ENCODE data around the gene TICAM1. TPM values are rescaled to one million over a fixed set of nuclear protein-coding genes. Genes with fewer than 3 reads are reported as not detected.
"Not testable (repeated sequence)": the region's sequence is repeated elsewhere in the genome, so short reads cannot be mapped to it uniquely, and the experiment has no call there.

Gene TICAM1
- polyA plus RNA-seq, 1 donor, result 16.1 TPM

GRCh38 chr19:4847190-4847973 is 15.9 kb upstream of the TICAM1 start:
- no peaks in the 10 kb centered on the region for H3K27me3 ChIP-seq (ENCODE audit: control insufficient read depth, insufficient read depth, low read length)
- peaks cover 15% of the 10 kb centered on the region for H3K4me1 ChIP-seq (ENCODE audit: control insufficient read depth, insufficient read depth, low read length)
- no peak overlapping the region for H3K27ac ChIP-seq (ENCODE audit: low read length)
- H3K9me3 ChIP-seq (ENCODE audit: control insufficient read depth, low read depth, low read length), result no peaks in the 10 kb centered on the region
- no CpG with 5 or more reads among the region's 23 CpGs for WGBS (ENCODE audit: insufficient coverage, low lambda C conversion rate)
- H3K4me3 ChIP-seq (ENCODE audit: low read length), result no peak overlapping the region
- DNase-seq, result no peak
- peaks cover 71% of the 10 kb centered on the region for H3K36me3 ChIP-seq (ENCODE audit: control insufficient read depth, insufficient read depth, low read length)

GRCh38 chr19:4845975-4846374 is 14.5 kb upstream of the TICAM1 start:
- H3K27ac ChIP-seq (ENCODE audit: low read length); H3K9me3 ChIP-seq (ENCODE audit: control insufficient read depth, low read depth, low read length); H3K27me3 ChIP-seq (ENCODE audit: control insufficient read depth, insufficient read depth, low read length); H3K4me3 ChIP-seq (ENCODE audit: low read length); DNase-seq: not testable (repeated sequence)
- Histone ChIP-seq H3K36me3 (ENCODE audit: control insufficient read depth, insufficient read depth, low read length) (peaks cover 67% of the 10 kb centered on the region), H3K4me1 (ENCODE audit: control insufficient read depth, insufficient read depth, low read length) (peaks cover 16% of the 10 kb centered on the region)
- WGBS (ENCODE audit: insufficient coverage, low lambda C conversion rate), result no CpG with 5 or more reads among the region's 9 CpGs

DNA sequence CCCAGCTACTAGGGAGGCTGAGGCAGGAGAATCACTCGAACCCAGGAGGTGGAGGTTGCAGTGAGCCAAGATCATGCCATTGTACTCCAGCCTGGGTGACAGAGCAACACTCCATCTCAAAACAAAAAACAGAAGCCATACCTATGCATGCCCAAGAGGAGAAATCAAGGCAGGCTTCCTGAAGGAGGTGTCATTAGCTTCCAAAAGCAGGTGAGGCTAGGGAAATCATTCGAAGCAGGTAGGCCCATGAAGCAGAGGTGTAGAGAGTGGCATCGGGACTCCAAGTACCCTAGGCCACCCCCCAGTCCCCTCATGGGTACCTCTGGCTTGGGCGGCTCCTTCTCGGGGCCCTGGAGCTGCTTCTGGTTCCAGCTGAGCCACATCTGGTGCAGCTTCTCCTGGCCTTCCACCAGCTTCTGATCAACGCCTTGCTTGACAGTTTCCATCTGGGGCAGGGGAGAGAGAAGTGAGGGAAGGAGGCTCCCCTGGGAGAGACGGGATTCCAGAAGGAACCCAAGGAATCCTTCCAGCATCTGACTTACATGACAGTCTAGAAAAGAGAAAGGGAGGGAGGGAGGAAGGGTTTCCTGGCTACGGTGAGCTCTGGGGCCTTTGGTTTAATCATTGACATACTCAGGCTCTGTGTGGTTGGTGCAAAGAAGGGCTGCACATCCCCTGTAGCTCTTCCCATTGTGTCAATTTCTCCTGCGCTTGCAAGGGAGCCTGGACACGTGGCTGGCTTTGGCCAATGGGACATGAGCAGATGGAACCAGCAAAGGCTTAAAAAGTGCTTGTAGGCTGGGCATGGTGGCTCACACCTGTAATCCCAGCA is 13.1 kb upstream of the TICAM1 start:
- DNase-seq, result peak in 1 of 2 donors; percentile 69
- Histone ChIP-seq H3K27ac (ENCODE audit: low read length) (peak overlapping the region; percentile 17), H3K27me3 (ENCODE audit: control insufficient read depth, insufficient read depth, low read length) (no peaks in the 10 kb centered on the region), H3K4me1 (ENCODE audit: control insufficient read depth, insufficient read depth, low read length) (peaks cover 16% of the 10 kb centered on the region), H3K4me3 (ENCODE audit: low read length) (no peak overlapping the region), H3K36me3 (ENCODE audit: control insufficient read depth, insufficient read depth, low read length) (peaks cover 66% of the 10 kb centered on the region), H3K9me3 (ENCODE audit: control insufficient read depth, low read depth, low read length) (no peaks in the 10 kb centered on the region)
- WGBS (ENCODE audit: insufficient coverage, low lambda C conversion rate), result no CpG with 5 or more reads among the region's 10 CpGs

DNA sequence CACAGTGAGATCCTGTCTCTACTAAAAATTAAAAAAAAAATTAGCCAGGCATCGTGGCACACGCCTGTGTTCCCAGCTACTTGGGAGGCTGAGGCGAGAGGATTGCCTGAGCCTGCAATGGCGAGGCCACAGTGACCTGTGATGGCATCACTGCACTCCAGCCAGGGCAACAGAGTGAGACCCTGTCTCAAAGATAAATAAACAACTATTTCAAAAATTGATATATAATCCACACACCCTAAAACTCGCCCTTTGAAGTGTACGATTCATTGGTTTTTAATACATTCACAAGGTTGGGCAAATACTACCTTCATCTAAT is 12.1 kb upstream of the TICAM1 start:
- Histone ChIP-seq H3K4me1 (ENCODE audit: control insufficient read depth, insufficient read depth, low read length) (peaks cover 16% of the 10 kb centered on the region), H3K4me3 (ENCODE audit: low read length) (no peak overlapping the region), H3K9me3 (ENCODE audit: control insufficient read depth, low read depth, low read length) (no peaks in the 10 kb centered on the region), H3K27ac (ENCODE audit: low read length) (peak overlapping the region; percentile 8), H3K36me3 (ENCODE audit: control insufficient read depth, insufficient read depth, low read length) (peaks cover 66% of the 10 kb centered on the region), H3K27me3 (ENCODE audit: control insufficient read depth, insufficient read depth, low read length) (no peaks in the 10 kb centered on the region)
- 100% methylated on average over 2 of the region's 6 CpGs for WGBS (ENCODE audit: insufficient coverage, low lambda C conversion rate)
- no peak for DNase-seq

DNA sequence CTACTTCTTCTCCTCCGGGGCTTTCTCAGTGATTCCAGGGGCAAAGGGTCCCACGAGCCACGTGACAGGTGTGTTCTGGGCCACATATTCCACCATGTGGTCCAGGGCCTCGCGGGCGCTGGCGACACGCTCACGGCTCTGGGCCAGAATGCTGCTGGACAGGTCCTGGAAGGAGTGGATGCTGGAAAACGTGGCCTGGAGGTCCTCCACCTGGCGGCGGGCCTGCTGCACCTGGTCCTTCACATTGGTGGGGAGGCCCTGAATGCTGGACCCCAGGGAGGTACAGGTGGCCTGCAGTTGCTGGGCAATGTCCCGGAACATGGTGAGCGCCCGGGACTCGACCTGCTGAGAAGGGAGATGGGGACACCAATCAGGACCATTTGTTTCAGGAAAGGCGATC is 7.7 kb upstream of the TICAM1 start:
- Histone ChIP-seq H3K4me3 (ENCODE audit: low read length) (no peak overlapping the region), H3K9me3 (ENCODE audit: control insufficient read depth, low read depth, low read length) (no peaks in the 10 kb centered on the region), H3K36me3 (ENCODE audit: control insufficient read depth, insufficient read depth, low read length) (peaks cover 38% of the 10 kb centered on the region), H3K27ac (ENCODE audit: low read length) (no peak overlapping the region), H3K4me1 (ENCODE audit: control insufficient read depth, insufficient read depth, low read length) (peaks cover 8% of the 10 kb centered on the region), H3K27me3 (ENCODE audit: control insufficient read depth, insufficient read depth, low read length) (no peaks in the 10 kb centered on the region)
- DNase-seq, result no peak
- WGBS (ENCODE audit: insufficient coverage, low lambda C conversion rate), result no CpG with 5 or more reads among the region's 17 CpGs

- no peaks in the 10 kb centered on the region for H3K27me3 ChIP-seq (ENCODE audit: control insufficient read depth, insufficient read depth, low read length)
- no CpG with 5 or more reads among the region's 5 CpGs for WGBS (ENCODE audit: insufficient coverage, low lambda C conversion rate)
- DNase-seq, result peak; percentile 54 to 84
- peaks cover 16% of the 10 kb centered on the region for H3K4me1 ChIP-seq (ENCODE audit: control insufficient read depth, insufficient read depth, low read length)
- H3K27ac ChIP-seq (ENCODE audit: low read length), result peak overlapping the region; percentile 97
- no peak overlapping the region for H3K4me3 ChIP-seq (ENCODE audit: low read length)
- H3K9me3 ChIP-seq (ENCODE audit: control insufficient read depth, low read depth, low read length), result no peaks in the 10 kb centered on the region
- peaks cover 4% of the 10 kb centered on the region for H3K36me3 ChIP-seq (ENCODE audit: control insufficient read depth, insufficient read depth, low read length)
Observed at GRCh38 chr19:4832776-4833175, 1.3 kb upstream of the TICAM1 start.

DNA sequence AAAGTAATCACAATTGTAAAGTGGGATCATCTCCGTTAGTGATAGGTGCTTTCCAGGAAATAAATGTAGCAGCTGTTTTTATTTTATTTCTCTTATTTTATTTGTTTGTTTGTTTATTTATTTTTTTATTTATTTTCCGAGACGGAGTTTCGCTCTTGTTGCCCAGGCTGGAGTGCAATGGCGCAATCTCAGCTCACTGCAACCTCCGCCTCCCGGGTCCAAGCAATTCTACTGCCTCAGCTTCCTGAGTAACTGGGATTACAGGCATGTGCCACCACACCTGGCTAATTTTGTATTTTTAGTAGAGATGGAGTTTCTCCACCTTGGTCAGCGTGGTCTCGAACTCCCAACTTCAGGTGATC is 448 bp upstream of the TICAM1 start:
- H3K9me3 ChIP-seq (ENCODE audit: control insufficient read depth, low read depth, low read length); DNase-seq; H3K27me3 ChIP-seq (ENCODE audit: control insufficient read depth, insufficient read depth, low read length); H3K36me3 ChIP-seq (ENCODE audit: control insufficient read depth, insufficient read depth, low read length): not testable (repeated sequence)
- Histone ChIP-seq H3K27ac (ENCODE audit: low read length) (peak overlapping the region; percentile 97), H3K4me3 (ENCODE audit: low read length) (peak overlapping the region; percentile 91), H3K4me1 (ENCODE audit: control insufficient read depth, insufficient read depth, low read length) (peaks cover 16% of the 10 kb centered on the region)
- WGBS (ENCODE audit: insufficient coverage, low lambda C conversion rate), result 16% methylated on average over 5 of the region's 9 CpGs

GRCh38 chr19:4830768-4831265 is 695 bp downstream of the TICAM1 start:
- H3K4me1 ChIP-seq (ENCODE audit: control insufficient read depth, insufficient read depth, low read length), result peaks cover 16% of the 10 kb centered on the region
- DNase-seq, result peak in 1 of 2 donors; percentile 42
- H3K27ac ChIP-seq (ENCODE audit: low read length), result peak overlapping the region; percentile 97
- H3K4me3 ChIP-seq (ENCODE audit: low read length), result peak overlapping the region; percentile 91
- WGBS (ENCODE audit: insufficient coverage, low lambda C conversion rate), result no CpG with 5 or more reads among the region's 6 CpGs
- H3K9me3 ChIP-seq (ENCODE audit: control insufficient read depth, low read depth, low read length), result no peaks in the 10 kb centered on the region
- no peaks in the 10 kb centered on the region for H3K27me3 ChIP-seq (ENCODE audit: control insufficient read depth, insufficient read depth, low read length)
- no peaks in the 10 kb centered on the region for H3K36me3 ChIP-seq (ENCODE audit: control insufficient read depth, insufficient read depth, low read length)

DNA sequence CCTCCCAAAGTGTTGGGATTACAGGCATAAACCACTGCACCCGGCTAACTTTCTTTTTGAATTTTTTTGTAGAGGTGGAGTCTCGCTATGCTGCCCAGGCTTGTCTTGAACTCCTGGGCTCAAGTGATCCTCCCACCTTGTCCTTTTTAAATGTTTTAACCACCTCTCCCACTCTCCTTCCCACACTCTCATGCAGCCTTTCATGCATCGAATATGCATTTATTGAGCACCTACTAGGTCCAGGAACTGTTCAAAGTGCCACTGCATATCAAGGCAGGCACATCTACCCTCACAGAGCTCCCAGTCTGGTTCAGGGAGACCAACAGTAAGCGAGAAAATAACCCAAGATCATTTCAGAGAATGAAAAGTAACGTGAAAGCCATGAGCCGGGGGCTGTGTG is 1.2 kb downstream of the TICAM1 start:
- DNase-seq, result no peak
- peaks cover 16% of the 10 kb centered on the region for H3K4me1 ChIP-seq (ENCODE audit: control insufficient read depth, insufficient read depth, low read length)
- H3K27ac ChIP-seq (ENCODE audit: low read length), result peak overlapping the region; percentile 97
- no peaks in the 10 kb centered on the region for H3K9me3 ChIP-seq (ENCODE audit: control insufficient read depth, low read depth, low read length)
- H3K36me3 ChIP-seq (ENCODE audit: control insufficient read depth, insufficient read depth, low read length), result no peaks in the 10 kb centered on the region
- H3K27me3 ChIP-seq (ENCODE audit: control insufficient read depth, insufficient read depth, low read length), result no peaks in the 10 kb centered on the region
- peak overlapping the region; percentile 91 for H3K4me3 ChIP-seq (ENCODE audit: low read length)
- no CpG with 5 or more reads among the region's 6 CpGs for WGBS (ENCODE audit: insufficient coverage, low lambda C conversion rate)

GRCh38 chr19:4829001-4829712 is 2.4 kb downstream of the TICAM1 start:
- Histone ChIP-seq H3K4me1 (ENCODE audit: control insufficient read depth, insufficient read depth, low read length) (peaks cover 16% of the 10 kb centered on the region), H3K9me3 (ENCODE audit: control insufficient read depth, low read depth, low read length) (no peaks in the 10 kb centered on the region), H3K27me3 (ENCODE audit: control insufficient read depth, insufficient read depth, low read length) (no peaks in the 10 kb centered on the region), H3K4me3 (ENCODE audit: low read length) (peak overlapping the region; percentile 11), H3K27ac (ENCODE audit: low read length) (peak overlapping the region; percentile 97), H3K36me3 (ENCODE audit: control insufficient read depth, insufficient read depth, low read length) (no peaks in the 10 kb centered on the region)
- peak; percentile 70 to 89 for DNase-seq
- 17% methylated on average over 1 of the region's 16 CpGs for WGBS (ENCODE audit: insufficient coverage, low lambda C conversion rate)
